ENCODE results near the gene PACRG. TPM values are rescaled to one million over a fixed set of nuclear protein-coding genes. Genes with fewer than 3 reads are reported as not detected.

The PACRG gene
- total RNA-seq, 2 donors from 2014 or later: 1.7 TPM; not detected in 1

GRCh38 chr6:162917506-162917905, 189.7 kb downstream of the PACRG start:
- DNase-seq: no peak
- Histone ChIP-seq H3K4me1 (no peaks in the 10 kb centered on the region), H3K36me3 (no peaks in the 10 kb centered on the region), H3K4me3 (no peak overlapping the region), H3K27me3 (no peaks in the 10 kb centered on the region), H3K27ac (no peak overlapping the region), H3K9ac (ENCODE audit: low read depth in 2 of 2, low read length in 2 of 2) (no peak overlapping the region), H3K9me3 (no peaks in the 10 kb centered on the region)
- TF ChIP-seq, protein P1, sequence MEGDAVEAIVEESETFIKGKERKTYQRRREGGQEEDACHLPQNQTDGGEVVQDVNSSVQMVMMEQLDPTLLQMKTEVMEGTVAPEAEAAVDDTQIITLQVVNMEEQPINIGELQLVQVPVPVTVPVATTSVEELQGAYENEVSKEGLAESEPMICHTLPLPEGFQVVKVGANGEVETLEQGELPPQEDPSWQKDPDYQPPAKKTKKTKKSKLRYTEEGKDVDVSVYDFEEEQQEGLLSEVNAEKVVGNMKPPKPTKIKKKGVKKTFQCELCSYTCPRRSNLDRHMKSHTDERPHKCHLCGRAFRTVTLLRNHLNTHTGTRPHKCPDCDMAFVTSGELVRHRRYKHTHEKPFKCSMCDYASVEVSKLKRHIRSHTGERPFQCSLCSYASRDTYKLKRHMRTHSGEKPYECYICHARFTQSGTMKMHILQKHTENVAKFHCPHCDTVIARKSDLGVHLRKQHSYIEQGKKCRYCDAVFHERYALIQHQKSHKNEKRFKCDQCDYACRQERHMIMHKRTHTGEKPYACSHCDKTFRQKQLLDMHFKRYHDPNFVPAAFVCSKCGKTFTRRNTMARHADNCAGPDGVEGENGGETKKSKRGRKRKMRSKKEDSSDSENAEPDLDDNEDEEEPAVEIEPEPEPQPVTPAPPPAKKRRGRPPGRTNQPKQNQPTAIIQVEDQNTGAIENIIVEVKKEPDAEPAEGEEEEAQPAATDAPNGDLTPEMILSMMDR (IDR thresholded peaks at IDR 0.05): no peak
- intact Hi-C loops (cut with DNase I): no loop called here

DNA sequence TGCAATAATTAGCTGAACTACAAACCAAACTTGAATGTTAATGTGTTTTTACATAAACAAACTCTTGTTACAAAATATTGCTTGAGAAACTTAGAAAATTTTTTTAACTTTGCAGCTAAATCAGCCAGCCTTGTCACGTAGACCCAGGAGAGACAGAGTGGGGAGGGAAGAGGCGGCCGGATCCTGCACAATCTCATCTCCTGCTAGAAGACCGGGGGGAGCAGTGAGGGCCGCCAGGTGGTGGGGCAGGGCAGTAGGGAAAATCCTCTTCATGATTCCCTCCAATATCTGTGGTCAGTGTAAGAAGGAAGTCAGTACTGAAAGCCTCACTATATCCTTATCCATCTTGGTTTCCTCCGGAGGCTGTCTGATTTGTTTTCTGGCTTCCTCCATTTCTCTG, 193.3 kb downstream of the PACRG start:
- no peaks in the 10 kb centered on the region for H3K9me3 ChIP-seq
- H3K27ac ChIP-seq: no peak overlapping the region
- H3K27me3 ChIP-seq: no peaks in the 10 kb centered on the region
- TF ChIP-seq, protein P1 (IDR thresholded peaks at IDR 0.05): no peak
- H3K4me1 ChIP-seq: no peaks in the 10 kb centered on the region
- H3K9ac ChIP-seq (ENCODE audit: low read depth in 2 of 2, low read length in 2 of 2): no peak overlapping the region
- intact Hi-C loops (cut with DNase I): no loop called here
- no peaks in the 10 kb centered on the region for H3K36me3 ChIP-seq
- H3K4me3 ChIP-seq: no peak overlapping the region
- no peak for DNase-seq

- DNase-seq: no peak
- TF ChIP-seq, protein P1 (IDR thresholded peaks at IDR 0.05): no peak
- intact Hi-C loops (cut with DNase I): no loop called here
- Histone ChIP-seq H3K36me3 (no peaks in the 10 kb centered on the region), H3K27me3 (no peaks in the 10 kb centered on the region), H3K9ac (ENCODE audit: low read depth in 2 of 2, low read length in 2 of 2) (no peak overlapping the region), H3K9me3 (no peaks in the 10 kb centered on the region), H3K4me1 (no peaks in the 10 kb centered on the region), H3K27ac (no peak overlapping the region), H3K4me3 (no peak overlapping the region)
Measured at GRCh38 chr6:162921510-162922040, 193.8 kb downstream of the PACRG start.

GRCh38 chr6:162922563-162923166, 194.9 kb downstream of the PACRG start:
- intact Hi-C loops (cut with DNase I): no loop called here

DNA sequence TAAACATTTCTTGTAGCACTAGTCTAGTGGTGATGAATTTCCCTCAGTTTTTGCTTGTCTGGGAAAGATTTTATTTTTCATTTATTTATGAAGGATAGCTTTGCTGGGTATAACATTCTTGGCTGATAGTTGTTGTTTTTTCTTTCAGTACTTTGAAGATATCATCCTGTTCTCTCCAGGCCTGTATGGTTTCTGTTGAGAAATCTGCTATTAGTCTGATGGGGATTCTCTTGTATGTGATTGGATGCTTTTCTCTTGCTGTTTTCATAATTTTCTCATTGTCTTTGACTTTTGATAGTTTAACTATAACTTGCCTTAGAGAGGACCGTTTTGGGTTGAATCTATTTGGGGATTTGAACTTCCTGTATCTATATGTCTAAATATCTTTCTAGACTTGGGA, 207.1 kb downstream of the PACRG start:
- TF ChIP-seq, protein P1 (IDR thresholded peaks at IDR 0.05): no peak
- no peak overlapping the region for H3K27ac ChIP-seq
- intact Hi-C loops (cut with DNase I): no loop called here
- H3K36me3 ChIP-seq: no peaks in the 10 kb centered on the region
- no peaks in the 10 kb centered on the region for H3K9me3 ChIP-seq
- H3K4me3 ChIP-seq: no peak overlapping the region
- H3K27me3 ChIP-seq: no peaks in the 10 kb centered on the region
- no peak overlapping the region for H3K9ac ChIP-seq (ENCODE audit: low read depth in 2 of 2, low read length in 2 of 2)
- no peaks in the 10 kb centered on the region for H3K4me1 ChIP-seq
- no peak for DNase-seq

More at GRCh38 chr6:162922563-162923166, 194.9 kb downstream of the PACRG start:
- H3K27me3 ChIP-seq: no peaks in the 10 kb centered on the region
- no peak overlapping the region for H3K4me3 ChIP-seq
- TF ChIP-seq, protein P1 (IDR thresholded peaks at IDR 0.05): no peak
- H3K9me3 ChIP-seq: no peaks in the 10 kb centered on the region
- H3K9ac ChIP-seq (ENCODE audit: low read depth in 2 of 2, low read length in 2 of 2): no peak overlapping the region
- H3K36me3 ChIP-seq: no peaks in the 10 kb centered on the region
- DNase-seq: no peak
- no peaks in the 10 kb centered on the region for H3K4me1 ChIP-seq
- no peak overlapping the region for H3K27ac ChIP-seq
